Measurements from ENCODE around the gene DENND6B. TPM values are rescaled to one million over a fixed set of nuclear protein-coding genes. Genes with fewer than 3 reads are reported as not detected.

The DENND6B gene
- total and polyA plus RNA-seq, 2 experiments from 2014 or later, result 0.71 to 1.3 TPM

GRCh38 chr22:50260801-50261614 is 65.8 kb downstream of the DENND6B start:
- Histone ChIP-seq H3K9me2 (ENCODE audit: insufficient read depth) (no peaks in the 10 kb centered on the region), H3K4me2 (peak overlapping the region; percentile 82), H3K36me3 (ENCODE audit: insufficient read depth) (no peaks in the 10 kb centered on the region), H3K4me1 (ENCODE audit: insufficient read depth) (peaks cover 7% of the 10 kb centered on the region), H3K79me2 (replicated peaks; ENCODE audit: insufficient read depth) (no peaks in the 10 kb centered on the region), H2AFZ (0 out of 2 replicates have a peak overlapping the region, but pooled peaks have one; percentile 72), H3F3A (replicated peaks; ENCODE audit: low read depth) (no peaks in the 10 kb centered on the region), H4K20me1 (replicated peaks; ENCODE audit: insufficient read depth) (no peaks in the 10 kb centered on the region), H3K4me3 (peak overlapping the region; percentile 64), H3K27me3 (ENCODE audit: insufficient read depth) (peaks cover 24% of the 10 kb centered on the region), H3K27ac (ENCODE audit: low read depth) (no peak overlapping the region)
- Mint-ChIP-seq H3K27me3 (ENCODE audit: insufficient read depth, low read depth, poor library complexity) (peaks cover 24% of the 10 kb centered on the region), H3K27ac (no peak overlapping the region), H3K4me3 (peak overlapping the region; percentile 61), H3K36me3 (ENCODE audit: low read depth) (no peaks in the 10 kb centered on the region), H3K9me3 (no peaks in the 10 kb centered on the region), H3K4me1 (peaks cover 6% of the 10 kb centered on the region; the same call in 2 of the 3 replicates)
- peak; percentile 59 for DNase-seq (ENCODE audit: low spot score)
- no peak for TF ChIP-seq CTCF (conservative IDR thresholded peaks at IDR 0.05; ENCODE audit: low read depth in 2 of 2)
- TF ChIP-seq ZNF331 (CRISPR knock-in tag; IDR thresholded peaks at IDR 0.05; ENCODE audit: low read depth), result no peak
- TF ChIP-seq EZH2 (IDR thresholded peaks at IDR 0.05; ENCODE audit: low read depth, unreplicated experiment), result peak; percentile 59
- no peak for TF ChIP-seq STAT1 (IDR thresholded peaks at IDR 0.05; ENCODE audit: unreplicated experiment)
- ATAC-seq, result peak; percentile 32

- H3K36me3 Mint-ChIP-seq (ENCODE audit: low read depth), result no peaks in the 10 kb centered on the region
- ATAC-seq, result no peak
- no peak overlapping the region for H3K27ac ChIP-seq (ENCODE audit: low read depth)
- TF ChIP-seq REST (IDR thresholded peaks at IDR 0.05; ENCODE audit: unreplicated experiment) (no peak), JUNB (IDR thresholded peaks at IDR 0.05; ENCODE audit: unreplicated experiment) (no peak), STAT1 (IDR thresholded peaks at IDR 0.05; ENCODE audit: unreplicated experiment) (no peak), ETS1 (IDR thresholded peaks at IDR 0.05) (no peak), ZNF114 (CRISPR knock-in tag; IDR thresholded peaks at IDR 0.05) (no peak), ZNF331 (CRISPR knock-in tag; IDR thresholded peaks at IDR 0.05; ENCODE audit: low read depth) (no peak), POLR2AphosphoS5 (IDR thresholded peaks at IDR 0.05; ENCODE audit: low read depth) (no peak), NANOG (IDR thresholded peaks at IDR 0.05; ENCODE audit: borderline replicate concordance) (no peak), CTCF (conservative IDR thresholded peaks at IDR 0.05; ENCODE audit: low read depth in 2 of 2) (no peak), CREB1 (CRISPR knock-in tag; IDR thresholded peaks at IDR 0.05; ENCODE audit: low read depth) (no peak)
Observed at GRCh38 chr22:50260434-50260800, 66.4 kb downstream of the DENND6B start.

More at GRCh38 chr22:50260434-50260800, 66.4 kb downstream of the DENND6B start:
- H3K36me3 ChIP-seq (ENCODE audit: insufficient read depth), result no peaks in the 10 kb centered on the region
- H3F3A ChIP-seq (replicated peaks; ENCODE audit: low read depth), result no peaks in the 10 kb centered on the region
- H4K20me1 ChIP-seq (replicated peaks; ENCODE audit: insufficient read depth), result no peaks in the 10 kb centered on the region
- Mint-ChIP-seq H3K4me3 (peak overlapping the region; percentile 61), H3K27me3 (ENCODE audit: insufficient read depth, low read depth, poor library complexity) (peaks cover 23% of the 10 kb centered on the region), H3K9me3 (no peaks in the 10 kb centered on the region), H3K4me1 (peaks cover 6% of the 10 kb centered on the region; the same call in 2 of the 3 replicates), H3K27ac (no peak overlapping the region)
- peaks cover 7% of the 10 kb centered on the region for H3K4me1 ChIP-seq (ENCODE audit: insufficient read depth)
- H2AFZ ChIP-seq, result 0 out of 2 replicates have a peak overlapping the region, but pooled peaks have one; percentile 72
- H3K4me2 ChIP-seq, result peak overlapping the region; percentile 82
- H3K79me2 ChIP-seq (replicated peaks; ENCODE audit: insufficient read depth), result no peaks in the 10 kb centered on the region
- H3K4me3 ChIP-seq, result peak overlapping the region; percentile 64
- no peaks in the 10 kb centered on the region for H3K9me2 ChIP-seq (ENCODE audit: insufficient read depth)
- no peak for DNase-seq (ENCODE audit: low spot score)
- H3K27me3 ChIP-seq (ENCODE audit: insufficient read depth), result peaks cover 23% of the 10 kb centered on the region

Data from GM23338 (cell line).